HL-60/S4 treated with phorbol 12-myristate 13-acetate at 8.2 ng/mL for 4 days and 3 days (cell line): Measurements from ENCODE around the gene MLH1.

Source experiments
- in situ Hi-C: fragments of 300-500 bp; cut with MboI; formaldehyde crosslinking; loops from 2 replicates; pipeline ENCODE4 v1.15.0; 2022; ENCODE audit warnings: low sequenced_read_pairs

Gene MLH1

GRCh38 chr3:37082317-37082716, 89.0 kb downstream of the MLH1 start:
- in situ Hi-C loops: no loop called here

GRCh38 chr3:37086918-37087317, 93.6 kb downstream of the MLH1 start:
- in situ Hi-C loops: no loop called here

- in situ Hi-C loops: no loop called here
Measured at GRCh38 chr3:37087870-37088269, 94.6 kb downstream of the MLH1 start.

DNA sequence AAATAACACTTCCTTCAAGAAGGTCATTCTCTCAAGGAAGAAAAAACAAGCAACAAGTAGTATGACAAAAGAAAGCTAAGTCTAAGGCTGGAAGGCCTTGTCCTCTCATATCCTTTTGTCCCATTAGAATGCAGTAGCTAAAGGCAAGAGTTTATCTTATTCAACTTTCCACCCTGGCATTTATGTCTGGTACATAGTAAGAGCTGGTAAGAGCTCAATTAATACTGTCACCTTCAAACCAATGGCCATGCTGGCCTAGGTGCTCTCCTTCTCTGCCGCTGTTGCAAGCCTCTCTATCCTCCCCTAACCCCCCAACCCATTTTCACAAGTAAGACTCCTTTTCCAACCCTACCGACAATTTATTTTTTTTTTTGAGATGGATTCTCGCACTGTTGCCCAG, 99.2 kb downstream of the MLH1 start:
- in situ Hi-C loops: no loop called here

DNA sequence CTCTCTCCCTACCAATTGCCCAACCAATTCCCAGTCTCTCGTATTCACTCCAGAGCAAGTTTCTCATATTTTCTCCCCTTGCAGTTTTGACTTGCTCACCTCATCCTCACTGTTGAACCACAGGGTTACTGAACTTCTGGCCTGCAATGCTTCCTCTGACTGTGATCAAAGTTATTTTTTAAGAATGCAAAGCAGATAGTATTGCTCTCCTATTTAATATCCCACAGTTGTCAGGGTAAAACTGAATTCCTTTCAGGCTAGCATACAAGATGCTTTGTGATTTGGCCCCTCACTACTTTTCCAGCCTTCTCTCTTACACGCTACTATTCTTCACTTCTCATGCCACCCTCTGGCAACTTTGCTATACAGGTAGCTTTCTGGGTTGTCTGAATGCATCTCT, 100.2 kb downstream of the MLH1 start:
- in situ Hi-C loops: no loop called here

DNA sequence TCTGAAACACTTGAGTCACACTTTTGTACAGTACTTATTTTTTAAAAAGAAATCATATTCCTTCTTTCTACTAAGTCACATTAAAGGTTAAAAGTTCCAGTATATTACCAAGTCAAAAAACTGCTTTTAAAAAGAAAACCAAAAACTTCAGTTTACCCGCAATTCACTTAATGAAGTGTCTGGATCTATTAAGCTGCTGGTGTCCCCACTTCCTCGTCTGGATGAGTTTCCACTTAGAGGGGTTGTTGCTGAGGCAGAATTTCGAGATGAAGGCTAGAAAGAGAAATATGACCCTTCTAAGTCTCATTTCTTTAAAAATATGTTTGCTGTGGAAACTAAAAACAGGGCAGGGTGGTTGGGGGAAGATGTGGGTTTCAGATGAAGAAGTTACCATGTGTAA, 101.3 kb downstream of the MLH1 start:
- in situ Hi-C loops: no loop called here

GRCh38 chr3:37096288-37096687, 103.0 kb downstream of the MLH1 start:
- in situ Hi-C loops: no loop called here

DNA sequence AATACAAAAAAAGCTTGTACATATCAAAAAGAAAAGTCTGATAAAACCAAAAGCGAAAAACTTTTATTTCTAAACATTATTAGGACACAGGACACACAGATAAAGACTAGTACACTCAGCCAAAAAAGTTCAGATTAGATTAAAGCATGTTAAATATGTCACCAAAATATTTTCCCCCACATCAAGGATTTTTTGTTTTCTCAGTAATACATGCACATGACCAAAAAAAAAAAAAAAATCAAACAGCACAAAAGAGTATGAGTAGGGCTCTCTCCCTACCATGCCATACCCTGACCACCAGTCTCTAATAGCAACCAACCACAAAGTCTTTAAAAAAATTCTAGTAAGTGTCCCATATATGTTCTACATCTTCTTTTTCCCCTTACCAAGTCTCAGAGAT, 103.7 kb downstream of the MLH1 start:
- in situ Hi-C loops: no loop called here

DNA sequence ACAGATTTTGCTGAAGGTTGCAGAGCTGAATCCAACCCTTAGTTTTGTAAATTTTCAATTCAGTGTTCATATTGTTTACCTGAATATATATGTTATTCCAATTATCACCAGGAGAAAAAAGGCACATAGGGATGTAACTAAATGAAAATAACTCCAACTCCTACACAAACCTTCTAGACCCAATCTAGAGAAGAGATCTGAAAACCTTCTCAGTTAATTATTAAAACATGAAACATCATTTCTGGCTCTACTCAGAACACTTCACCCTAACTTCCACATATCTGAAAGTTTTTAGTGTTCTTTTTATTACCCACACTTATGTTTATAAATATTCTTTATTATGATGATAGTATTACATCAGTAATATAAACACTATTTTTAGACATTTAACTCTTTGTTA, 104.5 kb downstream of the MLH1 start:
- in situ Hi-C loops: no loop called here

GRCh38 chr3:37098884-37099283, 105.6 kb downstream of the MLH1 start:
- in situ Hi-C loops: no loop called here

DNA sequence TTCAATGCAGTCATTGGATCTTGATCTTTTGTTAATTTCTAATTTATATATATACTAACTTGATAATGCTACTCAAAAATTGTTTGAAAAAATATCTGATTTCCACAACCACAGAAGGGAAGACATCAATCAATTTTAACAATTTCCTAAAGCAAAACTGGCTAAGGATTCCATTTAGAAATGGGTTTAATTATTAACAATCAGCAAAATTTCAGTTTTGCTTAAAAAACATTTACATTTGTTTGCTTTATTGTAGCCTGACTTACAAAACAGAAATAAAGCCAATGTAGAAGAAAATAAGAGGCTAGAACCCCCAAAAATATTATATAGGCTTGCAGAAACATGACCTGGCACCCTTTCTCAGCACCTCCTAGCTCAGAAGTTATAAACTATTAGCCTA, 106.2 kb downstream of the MLH1 start:
- in situ Hi-C loops: no loop called here

- in situ Hi-C loops: no loop called here
Measured at GRCh38 chr3:37100411-37100810, 107.1 kb downstream of the MLH1 start.
